Cardiac fibroblast (primary cell): Measurements from ENCODE around the gene MPI.

ENCODE experiments used
- DNase-seq, 2 donors: peaks; one replicate each; pipeline versions ENCODE4 v3.0.0 to v3.0.0-alpha.2; 2010; ENCODE audit warnings: low read depth in 2 of 2
- H3K4me3 ChIP-seq, 2 donors: replicated peaks in 1 of 2; 1 replicate in 1 of 2; 2 replicates in 1 of 2; pipeline ENCODE4 v1.5.1; 2011; ENCODE audit warnings: low read depth in 2 of 2, low read length in 2 of 2, mild to moderate bottlenecking in 2 of 2, moderate library complexity in 1 of 2
- TF ChIP-seq, protein P1 (sequence below): IDR thresholded peaks from one replicate; pipeline ENCODE4 v1.5.1; 2011; ENCODE audit warnings: low read depth, mild to moderate bottlenecking, low read length, inconsistent platforms

The MPI gene

DNA sequence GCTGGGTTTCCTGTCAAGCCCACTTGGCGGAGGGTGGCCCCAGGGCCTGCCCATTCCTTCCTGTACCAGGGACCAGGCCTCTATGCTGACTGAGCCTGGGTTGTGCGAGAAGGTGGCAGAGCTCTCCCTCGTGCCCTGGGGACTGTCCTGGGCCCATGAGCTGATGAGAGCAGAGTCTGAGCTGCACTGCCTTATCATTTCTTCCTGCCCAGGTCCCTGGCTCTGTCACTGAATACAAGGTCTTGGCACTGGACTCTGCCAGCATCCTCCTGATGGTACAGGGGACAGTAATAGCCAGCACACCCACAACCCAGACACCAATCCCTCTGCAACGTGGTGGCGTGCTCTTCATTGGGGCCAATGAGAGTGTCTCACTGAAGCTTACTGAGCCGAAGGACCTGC, 7.5 kb downstream of the MPI start:
- no peak for DNase-seq
- no peak overlapping the region for H3K4me3 ChIP-seq
- TF ChIP-seq, protein P1, sequence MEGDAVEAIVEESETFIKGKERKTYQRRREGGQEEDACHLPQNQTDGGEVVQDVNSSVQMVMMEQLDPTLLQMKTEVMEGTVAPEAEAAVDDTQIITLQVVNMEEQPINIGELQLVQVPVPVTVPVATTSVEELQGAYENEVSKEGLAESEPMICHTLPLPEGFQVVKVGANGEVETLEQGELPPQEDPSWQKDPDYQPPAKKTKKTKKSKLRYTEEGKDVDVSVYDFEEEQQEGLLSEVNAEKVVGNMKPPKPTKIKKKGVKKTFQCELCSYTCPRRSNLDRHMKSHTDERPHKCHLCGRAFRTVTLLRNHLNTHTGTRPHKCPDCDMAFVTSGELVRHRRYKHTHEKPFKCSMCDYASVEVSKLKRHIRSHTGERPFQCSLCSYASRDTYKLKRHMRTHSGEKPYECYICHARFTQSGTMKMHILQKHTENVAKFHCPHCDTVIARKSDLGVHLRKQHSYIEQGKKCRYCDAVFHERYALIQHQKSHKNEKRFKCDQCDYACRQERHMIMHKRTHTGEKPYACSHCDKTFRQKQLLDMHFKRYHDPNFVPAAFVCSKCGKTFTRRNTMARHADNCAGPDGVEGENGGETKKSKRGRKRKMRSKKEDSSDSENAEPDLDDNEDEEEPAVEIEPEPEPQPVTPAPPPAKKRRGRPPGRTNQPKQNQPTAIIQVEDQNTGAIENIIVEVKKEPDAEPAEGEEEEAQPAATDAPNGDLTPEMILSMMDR, result no peak

DNA sequence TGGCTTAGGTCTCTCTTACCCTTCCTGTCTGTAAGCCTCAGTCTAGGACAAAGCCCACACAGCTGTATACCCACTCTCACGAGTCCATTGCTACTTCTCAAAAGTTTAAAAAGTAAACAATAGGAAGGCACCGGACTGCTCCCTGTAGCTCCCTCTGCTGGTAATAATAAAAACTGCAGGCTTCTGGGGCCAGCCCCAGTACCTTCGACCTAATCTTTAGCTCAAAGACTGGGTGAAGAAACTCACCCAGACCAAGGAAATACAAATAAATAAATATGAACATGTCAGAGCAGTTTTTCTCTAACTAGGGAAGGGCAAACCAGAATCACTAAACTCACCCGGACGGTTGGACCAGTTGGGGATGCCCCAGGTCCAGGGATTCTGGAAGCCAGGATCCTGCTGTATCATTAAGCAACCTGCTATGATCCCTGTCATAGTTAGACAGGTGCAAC, 11.8 kb downstream of the MPI start:
- TF ChIP-seq, protein P1, result peak; percentile 86
- peak; percentile 68 for DNase-seq
- no peak overlapping the region for H3K4me3 ChIP-seq

DNA sequence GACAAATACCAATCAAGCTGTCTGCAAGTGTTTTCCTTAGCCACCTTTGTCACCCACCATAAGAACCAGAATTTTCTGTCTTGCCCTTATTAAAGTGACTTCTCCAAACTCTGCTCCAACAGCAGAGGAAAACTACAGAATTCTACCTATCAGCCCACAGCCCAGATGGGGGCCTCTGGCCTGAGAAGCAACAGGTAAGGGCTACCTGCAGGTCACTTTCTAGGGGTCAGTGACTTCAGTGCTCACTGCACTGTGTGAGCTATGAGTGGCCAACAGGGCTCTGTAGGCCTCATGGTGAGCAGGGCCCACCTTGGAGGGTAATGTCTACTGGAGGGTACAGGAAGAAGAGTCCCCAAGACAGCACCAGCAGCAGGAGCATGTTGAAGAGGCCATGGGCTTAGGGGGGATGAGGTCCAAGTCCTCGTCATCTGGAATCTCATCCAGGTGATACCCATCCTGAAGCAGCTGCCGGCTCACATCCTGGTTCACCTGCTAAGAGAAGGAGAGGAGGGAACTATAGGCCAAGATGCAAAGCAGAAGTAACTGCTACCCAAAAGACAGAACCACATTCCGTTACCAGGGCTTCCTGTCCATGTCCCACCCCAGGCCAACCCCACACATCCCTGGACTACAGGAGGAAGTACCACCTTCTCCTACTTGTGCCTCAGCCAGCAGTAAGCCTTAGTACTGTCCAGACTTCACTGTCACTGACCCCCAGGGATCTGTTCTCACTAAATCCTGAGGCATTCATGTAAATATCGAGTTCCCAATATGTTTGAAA, 12.6 kb downstream of the MPI start:
- H3K4me3 ChIP-seq, result no peak overlapping the region
- no peak for DNase-seq
- TF ChIP-seq, protein P1, result no peak

DNA sequence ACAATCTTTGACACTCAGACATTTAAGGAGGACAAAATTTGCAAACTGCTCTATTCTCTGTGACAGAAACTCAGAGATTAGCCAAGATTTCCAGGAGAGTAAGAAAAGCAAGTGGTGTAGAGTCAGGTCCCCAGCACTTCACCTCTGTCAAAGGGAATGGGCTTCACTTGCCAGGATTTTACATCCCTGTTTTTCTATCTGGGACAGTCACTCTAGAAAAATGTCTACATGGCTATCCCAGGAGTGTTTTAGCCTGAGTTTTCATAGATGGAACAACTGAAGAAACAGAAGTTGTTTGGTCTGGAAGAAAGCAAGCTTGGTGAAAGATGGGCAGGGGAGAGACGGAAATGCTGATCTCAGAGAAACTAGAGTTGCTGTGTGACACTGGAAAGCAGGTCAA, 13.8 kb downstream of the MPI start:
- DNase-seq, result no peak
- TF ChIP-seq, protein P1, result no peak
- H3K4me3 ChIP-seq, result no peak overlapping the region

DNA sequence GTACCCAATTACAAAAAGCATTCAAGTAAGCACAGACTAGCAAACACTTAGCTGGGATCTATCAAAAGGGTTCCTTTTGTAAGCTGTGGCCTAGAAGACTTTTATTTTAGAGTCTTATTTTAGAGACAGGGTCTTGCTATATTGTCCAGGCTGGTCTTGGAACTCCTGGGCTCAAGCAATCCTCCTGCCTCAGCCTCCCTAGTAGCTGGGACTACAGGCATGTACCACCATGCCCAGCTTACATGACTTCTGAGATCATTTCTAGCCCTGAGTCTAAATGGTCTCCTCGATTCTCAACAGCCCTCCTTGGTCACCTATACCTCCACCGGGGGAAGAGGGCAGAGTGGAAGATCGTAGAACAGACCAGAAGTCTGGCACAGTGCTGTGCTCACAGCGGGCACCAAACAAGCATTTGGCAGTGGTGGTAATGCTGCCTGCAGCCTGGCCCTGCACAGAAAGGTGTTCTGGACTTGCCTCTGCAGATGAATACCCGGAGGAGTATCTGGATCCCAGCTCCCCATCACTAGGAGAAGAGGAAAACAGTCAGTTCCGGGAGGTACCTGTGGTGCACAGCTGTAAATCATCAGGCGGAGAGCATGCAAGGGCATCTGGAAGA, 14.5 kb downstream of the MPI start:
- TF ChIP-seq, protein P1, result no peak

DNA sequence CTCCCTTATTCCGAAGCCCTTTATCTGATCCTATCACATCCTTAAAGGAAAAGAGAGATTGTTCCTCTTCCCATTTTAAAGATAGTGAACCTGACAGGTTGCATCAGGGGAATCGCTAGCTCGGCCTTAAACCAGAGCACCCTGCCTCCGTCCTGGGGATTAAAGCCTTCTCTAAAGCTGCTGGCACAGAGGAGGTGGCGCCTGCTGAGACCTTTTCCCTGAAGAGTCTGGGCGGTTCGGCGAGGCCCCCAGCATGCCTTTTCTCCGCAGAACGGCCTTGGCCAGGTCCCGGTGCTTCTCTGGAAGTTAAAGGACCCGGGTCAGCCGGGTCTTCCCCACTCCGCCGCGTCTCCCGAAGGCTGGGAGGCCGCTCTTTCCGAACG, 16.2 kb downstream of the MPI start:
- DNase-seq, result peak; percentile 24 to 28
- peak overlapping the region; percentile 85 to 88 for H3K4me3 ChIP-seq
- TF ChIP-seq, protein P1, result no peak

More for the DNA sequence above, 14.5 kb downstream of the MPI start:
- no peak overlapping the region for H3K4me3 ChIP-seq
- no peak for DNase-seq
